COLO668 (cell line): ENCODE measurements around the gene TUBB1.
A peak's percentile ranks its signal among the peaks of the same experiment; 100 is the strongest.
"Not testable (repeated sequence)": the region's sequence is repeated elsewhere in the genome, so short reads cannot be mapped to it uniquely, and the experiment has no call there.

Experiments
- DNase-seq: peaks from one replicate; lab custom pipeline; 2025; ENCODE audit not compliant: unreplicated experiment; lab: John Stamatoyannopoulos, UW

Gene TUBB1

GRCh38 chr20:59005523-59006166 is 13.6 kb upstream of the TUBB1 start:
- no peak for DNase-seq

GRCh38 chr20:59006167-59006863 is 12.9 kb upstream of the TUBB1 start:
- DNase-seq, result no peak

GRCh38 chr20:59006864-59007664 is 12.2 kb upstream of the TUBB1 start, which contains the start of gene CTSZ:
TSS of gene CTSZ (minus strand) at chr20:59007254. CDS start at chr20:59007128, 126 bp downstream.
- DNase-seq, result peak; percentile 63

- DNase-seq, result no peak
Observed at GRCh38 chr20:59007665-59008511, 11.3 kb upstream of the TUBB1 start.

- no peak for DNase-seq
Observed at GRCh38 chr20:59008715-59009336, 10.4 kb upstream of the TUBB1 start.

GRCh38 chr20:59010321-59010994 is 8.8 kb upstream of the TUBB1 start:
- DNase-seq, result no peak

GRCh38 chr20:59010995-59011873 is 8.0 kb upstream of the TUBB1 start:
- DNase-seq, result no peak

- not testable (repeated sequence) for DNase-seq
Observed at GRCh38 chr20:59011874-59012157, 7.4 kb upstream of the TUBB1 start.

GRCh38 chr20:59013031-59013951 is 5.9 kb upstream of the TUBB1 start:
- no peak for DNase-seq

- DNase-seq, result no peak
Observed at GRCh38 chr20:59013959-59014608, 5.1 kb upstream of the TUBB1 start.

GRCh38 chr20:59014680-59015389 is 4.4 kb upstream of the TUBB1 start:
- no peak for DNase-seq

GRCh38 chr20:59015411-59015810 is 3.8 kb upstream of the TUBB1 start:
- DNase-seq, result no peak

- no peak for DNase-seq
Observed at GRCh38 chr20:59015812-59016711, 3.2 kb upstream of the TUBB1 start.

GRCh38 chr20:59016795-59017492 is 2.3 kb upstream of the TUBB1 start:
- no peak for DNase-seq

GRCh38 chr20:59017493-59018231 is 1.6 kb upstream of the TUBB1 start:
- DNase-seq, result no peak
